GM21381 (cell line): ENCODE data around the gene THNSL1.
A peak's percentile ranks its signal among the peaks of the same experiment; 100 is the strongest.
"Not testable (repeated sequence)": the region's sequence is repeated elsewhere in the genome, so short reads cannot be mapped to it uniquely, and the experiment has no call there.

Source experiments
- ATAC-seq: cut with Tn5 transposase; IDR thresholded peaks from one replicate; pipeline ENCODE4 v1.9.1; 2021; ENCODE audit warnings: mild to moderate bottlenecking, moderate library complexity; ENCODE audit not compliant: unreplicated experiment

THNSL1 gene

DNA sequence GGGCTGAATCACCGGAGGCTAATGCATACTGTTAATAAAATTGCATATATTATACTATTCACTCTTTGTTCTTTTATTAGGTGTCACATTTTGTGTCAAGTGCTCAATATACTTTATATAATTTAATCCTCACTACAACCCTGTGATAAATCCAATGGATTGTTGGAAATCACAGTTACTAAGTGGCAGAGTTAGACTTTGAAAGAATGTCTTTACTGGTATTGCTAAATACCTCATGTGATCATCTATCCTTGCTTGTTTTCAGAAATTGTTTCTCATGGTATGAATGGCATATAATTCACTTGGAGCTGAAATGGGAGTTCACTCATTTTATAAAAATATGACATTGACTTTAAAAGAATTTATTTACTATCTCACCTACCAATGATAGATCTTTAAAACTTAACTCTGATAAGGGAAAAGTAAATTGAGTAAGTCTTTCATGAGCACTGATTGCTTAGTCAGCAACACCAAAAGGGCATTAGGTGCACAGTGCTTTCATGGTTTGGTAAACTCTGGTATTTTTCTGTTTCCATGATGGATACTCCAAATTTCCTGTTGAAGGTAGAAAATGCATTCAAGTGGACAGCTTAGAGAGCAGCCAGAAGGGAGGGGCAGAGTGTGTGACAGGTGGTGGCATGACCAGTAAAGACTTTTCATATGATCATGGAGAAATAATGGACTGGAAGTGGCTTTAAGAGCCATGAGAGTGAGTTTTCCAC lies 23.0 kb upstream of the THNSL1 start:
- ATAC-seq, result no peak

- ATAC-seq, result no peak
These were observed 21.3 kb upstream of the THNSL1 start for GRCh38 chr10:24995072-24995471.

DNA sequence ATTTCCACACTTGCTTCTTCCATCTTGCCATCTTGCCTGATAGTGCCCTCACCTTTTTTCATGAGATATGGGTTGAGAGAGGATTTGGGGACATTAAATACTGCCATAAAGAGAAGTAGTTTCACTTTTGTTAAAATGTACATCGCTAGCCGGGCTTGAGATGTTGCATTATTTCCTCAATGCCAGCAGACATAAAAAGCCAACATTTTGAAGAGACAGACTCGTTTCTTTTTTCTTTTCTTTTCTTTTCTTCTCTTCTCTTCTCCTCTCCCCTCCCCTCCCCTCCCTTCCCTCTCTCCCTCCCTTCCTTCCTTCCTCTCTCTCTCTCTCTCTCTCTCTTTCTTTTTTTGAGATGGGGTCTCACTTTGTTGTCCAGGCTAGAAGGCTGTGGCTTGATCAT lies 18.4 kb upstream of the THNSL1 start:
- ATAC-seq, result no peak

DNA sequence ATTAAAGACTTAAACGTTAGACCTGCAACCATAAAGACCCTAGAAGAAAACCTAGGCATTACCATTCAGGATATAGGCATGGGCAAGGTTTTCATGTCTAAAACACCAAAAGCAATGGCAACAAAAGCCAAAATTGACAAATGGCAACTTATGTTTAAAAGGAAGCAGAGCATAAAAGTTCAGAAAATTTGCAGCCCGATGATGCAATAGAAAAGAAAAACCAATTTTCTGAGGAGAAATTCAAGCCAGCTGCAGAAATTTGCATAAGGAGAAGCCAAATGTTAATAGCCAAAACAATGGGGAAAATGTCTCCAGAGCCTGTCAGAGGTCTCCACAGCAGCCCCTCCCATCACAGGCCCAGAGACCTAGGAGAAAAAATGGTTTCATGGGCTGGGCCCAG lies 4.8 kb upstream of the THNSL1 start:
- ATAC-seq, result not testable (repeated sequence)

GRCh38 chr10:25014579-25014978 lies 1.8 kb upstream of the THNSL1 start:
- no peak for ATAC-seq

GRCh38 chr10:25015828-25016375 lies 510 bp upstream of the THNSL1 start, which contains the start of gene ENKUR:
ENKUR (minus strand) TSS chr10:25016158; CDS start chr10:25015936, 222 bp downstream.
- peak; percentile 53 for ATAC-seq

DNA sequence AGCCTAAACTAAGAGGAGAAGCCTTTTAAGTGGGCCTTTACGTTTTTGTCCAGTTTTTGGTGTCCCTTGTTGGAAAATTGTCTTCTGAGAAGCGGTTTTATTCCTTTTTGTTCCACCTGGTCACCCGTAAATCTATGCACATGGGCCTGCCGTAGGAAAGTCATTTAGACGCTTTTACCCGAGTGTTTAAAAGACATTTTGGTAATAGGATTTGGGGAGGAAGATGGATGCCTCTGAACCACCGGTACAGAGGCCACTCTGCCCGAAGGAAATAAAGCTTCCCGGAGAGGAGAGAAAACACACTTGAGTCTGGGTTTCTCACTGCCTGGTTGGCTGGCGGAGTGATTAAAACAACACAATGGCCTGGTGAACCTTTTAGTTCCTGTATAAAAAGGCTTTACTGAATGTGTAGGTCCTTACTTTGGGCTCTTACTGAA lies 760 bp downstream of the THNSL1 start:
- ATAC-seq, result peak; percentile 5

DNA sequence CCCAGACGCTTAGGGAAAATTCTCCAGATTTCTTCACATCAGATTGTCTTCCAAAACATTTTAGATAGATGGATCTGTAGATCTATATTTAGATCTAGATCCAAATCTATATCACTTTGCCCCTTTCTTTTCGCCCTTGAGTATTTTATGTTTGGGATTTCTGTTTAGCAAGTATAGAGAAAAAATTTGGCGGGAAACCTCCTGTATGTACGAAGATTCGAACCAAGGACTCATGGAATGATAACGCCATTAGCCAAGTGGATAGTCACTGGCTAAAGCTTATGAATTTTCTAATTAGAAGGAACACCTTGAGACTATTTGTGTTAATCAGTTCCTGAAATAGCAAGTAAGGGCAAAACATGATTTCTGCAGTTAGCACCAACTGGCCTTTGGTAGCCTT lies 1.2 kb downstream of the THNSL1 start:
- no peak for ATAC-seq

DNA sequence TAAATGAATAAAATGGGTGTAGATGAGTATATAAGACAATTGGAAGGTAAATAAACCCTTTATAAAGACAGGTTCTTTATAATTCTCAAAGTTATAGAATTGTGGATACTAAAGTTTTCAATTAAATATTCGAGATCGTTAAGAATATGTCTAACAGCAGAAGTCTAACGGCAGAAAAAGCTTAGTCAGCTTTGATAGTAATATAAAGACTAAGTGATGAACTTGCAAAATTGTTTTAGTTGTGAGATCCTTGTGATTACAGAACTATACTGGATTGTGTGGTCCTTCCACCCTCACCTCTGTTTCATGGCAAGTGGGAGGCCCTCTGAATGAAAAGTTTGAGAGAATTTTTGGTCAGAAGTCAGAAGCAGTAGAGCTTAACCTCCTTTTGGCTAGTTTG lies 2.3 kb downstream of the THNSL1 start:
- ATAC-seq, result no peak

- ATAC-seq, result no peak
These were observed 6.9 kb downstream of the THNSL1 start for GRCh38 chr10:25023278-25023677.

GRCh38 chr10:25024528-25024927 lies 8.1 kb downstream of the THNSL1 start:
- no peak for ATAC-seq

GRCh38 chr10:25026463-25026862 lies 10.1 kb downstream of the THNSL1 start:
- ATAC-seq, result no peak

DNA sequence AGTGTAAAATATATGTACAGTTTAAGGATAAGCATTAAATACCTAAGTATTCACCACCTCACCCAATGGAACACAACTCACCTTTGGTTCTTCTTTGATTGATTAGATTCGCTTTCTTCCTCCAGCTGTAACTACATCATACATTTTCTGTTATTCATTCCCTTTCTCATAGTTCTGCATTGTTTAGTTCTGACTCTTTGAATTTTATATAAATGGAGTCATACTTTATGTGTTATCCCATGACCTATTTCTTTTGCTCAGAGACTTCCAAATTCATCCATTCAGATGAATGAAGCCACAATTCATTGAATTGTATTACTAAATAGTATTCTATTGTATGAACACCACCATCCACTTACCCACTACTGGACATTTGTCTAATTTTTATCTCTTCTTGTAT lies 12.3 kb downstream of the THNSL1 start:
- no peak for ATAC-seq

- no peak for ATAC-seq
These were observed 13.1 kb downstream of the THNSL1 start for GRCh38 chr10:25029519-25029918.

DNA sequence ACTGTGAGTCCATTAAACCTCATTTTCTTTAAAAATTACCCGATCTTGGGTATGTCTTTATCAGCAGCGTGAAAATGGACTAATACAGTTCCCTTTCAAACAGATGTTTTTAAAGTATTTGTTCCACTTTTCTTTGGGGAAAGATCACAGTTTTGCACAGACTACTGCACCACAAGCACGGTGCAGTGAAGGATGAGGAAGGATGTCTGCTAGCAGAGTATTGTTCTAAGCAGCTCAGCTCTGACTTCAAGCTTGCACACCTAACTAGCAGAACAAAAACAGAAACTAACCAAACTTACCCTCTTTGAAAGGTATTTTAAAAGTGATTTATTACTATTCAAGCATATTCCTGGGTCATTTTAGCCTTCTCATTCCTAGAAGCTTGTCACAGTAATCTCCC lies 20.0 kb downstream of the THNSL1 start:
- no peak for ATAC-seq

DNA sequence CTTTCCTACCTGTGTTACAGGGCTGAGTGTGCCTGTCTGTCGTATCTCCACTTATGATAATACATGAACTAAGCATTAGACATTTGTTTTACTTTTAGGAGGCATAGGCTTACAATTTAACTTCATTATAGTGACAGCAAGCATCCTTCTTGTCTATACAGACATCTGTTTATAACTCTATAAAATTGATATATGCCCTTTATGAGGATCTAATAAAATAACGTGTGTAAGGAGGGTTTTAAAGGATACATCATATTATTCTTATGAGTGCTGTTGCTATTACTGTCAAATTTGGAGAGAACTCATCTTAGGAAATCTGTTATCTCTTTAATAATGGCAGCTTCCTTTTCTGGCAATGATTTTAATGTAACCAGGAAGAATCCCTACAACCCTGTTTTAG lies 21.9 kb downstream of the THNSL1 start:
- ATAC-seq, result no peak

DNA sequence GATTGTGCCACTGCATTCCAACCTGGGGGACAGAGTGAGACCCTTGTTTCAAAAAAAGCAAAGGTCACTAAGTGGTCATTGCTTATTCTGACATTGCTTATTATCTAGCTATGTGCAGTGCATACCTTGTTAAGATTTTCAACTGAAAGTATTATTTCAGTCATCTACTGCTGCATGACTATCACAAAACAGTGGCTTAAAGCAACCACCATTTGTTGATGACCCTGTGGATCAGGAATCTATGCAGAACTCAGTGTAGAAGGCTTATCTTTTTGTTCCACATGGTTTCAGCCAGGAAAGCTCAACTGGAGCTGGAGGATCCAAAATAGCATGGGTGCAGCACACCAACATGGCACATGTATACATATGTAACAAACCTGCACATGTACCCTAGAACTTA lies 23.1 kb downstream of the THNSL1 start:
- no peak for ATAC-seq

DNA sequence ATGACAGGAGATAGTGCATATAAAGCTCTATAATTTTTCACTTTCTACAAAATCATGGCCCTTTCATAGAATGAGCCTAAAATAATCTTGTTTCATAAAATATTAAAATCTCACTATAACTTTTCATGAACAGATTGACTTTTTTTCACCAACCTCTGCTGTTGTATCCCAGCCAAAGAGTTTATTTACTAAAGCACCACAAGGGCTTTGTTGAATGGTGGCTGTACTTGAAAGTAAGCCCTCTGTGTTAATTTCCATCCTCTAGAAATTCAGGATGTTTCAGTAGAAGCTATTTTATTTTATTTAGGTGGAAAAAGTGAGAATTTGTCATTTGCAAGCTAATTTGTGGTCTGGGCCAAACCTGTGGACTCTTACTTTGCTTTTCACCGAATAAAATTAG lies 30.2 kb downstream of the THNSL1 start:
- ATAC-seq, result no peak

DNA sequence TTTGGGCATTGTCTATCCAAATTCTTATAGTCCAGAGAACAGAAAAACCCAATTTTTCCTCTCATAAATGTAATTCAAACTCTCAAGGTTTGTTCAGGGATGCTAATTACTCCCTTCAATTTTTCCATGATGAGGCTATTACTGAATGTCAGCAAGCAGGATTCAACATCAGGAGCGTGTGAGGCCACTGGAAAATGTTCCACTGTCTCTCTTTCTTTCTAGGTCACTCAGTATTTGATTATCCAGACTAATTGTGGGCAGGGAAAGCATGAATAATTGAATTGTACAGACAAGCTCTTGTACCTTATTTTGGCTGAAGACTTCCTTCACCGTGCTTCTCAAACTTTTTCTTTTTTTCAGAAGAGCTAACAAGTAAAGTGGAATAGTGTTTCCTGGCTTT lies 30.7 kb downstream of the THNSL1 start:
- no peak for ATAC-seq

DNA sequence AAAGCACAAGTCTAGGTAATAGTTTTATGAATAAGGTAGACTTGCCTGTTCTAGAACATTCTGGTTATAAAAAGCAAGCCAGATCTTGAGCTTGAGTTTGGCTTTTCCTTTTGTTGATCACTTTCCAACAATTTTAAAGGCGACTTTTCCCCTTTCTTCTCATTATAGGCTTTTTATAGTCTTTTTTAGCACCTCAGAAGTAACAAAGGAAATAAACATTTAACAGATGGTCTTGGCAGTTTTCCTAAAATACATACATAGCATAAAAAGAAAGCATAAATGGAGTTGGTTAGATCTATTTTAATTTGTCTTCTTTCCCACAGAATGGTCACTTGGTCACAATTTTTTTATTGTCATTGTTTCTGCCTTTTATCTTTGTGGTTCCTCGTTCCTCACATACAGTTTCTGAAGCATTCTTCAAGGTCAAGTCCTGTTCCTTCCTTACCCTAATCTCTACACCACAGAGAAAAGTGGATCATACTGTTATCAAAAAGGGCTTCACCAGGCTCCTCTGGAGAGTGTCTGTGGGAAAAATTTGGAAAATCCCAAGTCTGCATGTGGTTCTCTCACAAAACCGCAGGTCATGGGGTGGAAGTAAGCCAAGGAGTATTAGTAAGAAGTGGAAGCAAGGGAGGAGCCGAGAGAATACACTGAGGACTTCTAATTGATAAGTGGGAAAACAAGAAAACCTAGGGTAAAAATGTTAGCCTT lies 31.3 kb downstream of the THNSL1 start:
- ATAC-seq, result no peak

GRCh38 chr10:25048450-25048849 lies 32.0 kb downstream of the THNSL1 start:
- ATAC-seq, result no peak

- no peak for ATAC-seq
These were observed 33.6 kb downstream of the THNSL1 start for GRCh38 chr10:25049966-25050365.
